KOPT-K1 (cell line): Measurements from ENCODE around the gene TIAM1.

Experiments
- H3K27ac ChIP-seq: fragments of 200-600 bp; sonication (generic); 2 replicates; pipeline ENCODE4 v1.5.1; 2016; ENCODE audit warnings: antibody characterized with exemption, mild to moderate bottlenecking, low read depth, low read length; ENCODE audit not compliant: poor library complexity, severe bottlenecking
- H3K36me3 ChIP-seq: fragments of 200-600 bp; sonication (generic); 2 replicates; pipeline ENCODE4 v1.5.1; 2017; ENCODE audit warnings: antibody characterized with exemption, mild to moderate bottlenecking, low read length, moderate library complexity; ENCODE audit not compliant: insufficient read depth
- H3K9me3 ChIP-seq: fragments of 200-600 bp; sonication (generic); 2 replicates; pipeline ENCODE4 v1.5.1; 2017; ENCODE audit warnings: antibody characterized with exemption, low read length, mild to moderate bottlenecking; ENCODE audit not compliant: insufficient read depth, poor library complexity, severe bottlenecking

The TIAM1 gene, protein sequence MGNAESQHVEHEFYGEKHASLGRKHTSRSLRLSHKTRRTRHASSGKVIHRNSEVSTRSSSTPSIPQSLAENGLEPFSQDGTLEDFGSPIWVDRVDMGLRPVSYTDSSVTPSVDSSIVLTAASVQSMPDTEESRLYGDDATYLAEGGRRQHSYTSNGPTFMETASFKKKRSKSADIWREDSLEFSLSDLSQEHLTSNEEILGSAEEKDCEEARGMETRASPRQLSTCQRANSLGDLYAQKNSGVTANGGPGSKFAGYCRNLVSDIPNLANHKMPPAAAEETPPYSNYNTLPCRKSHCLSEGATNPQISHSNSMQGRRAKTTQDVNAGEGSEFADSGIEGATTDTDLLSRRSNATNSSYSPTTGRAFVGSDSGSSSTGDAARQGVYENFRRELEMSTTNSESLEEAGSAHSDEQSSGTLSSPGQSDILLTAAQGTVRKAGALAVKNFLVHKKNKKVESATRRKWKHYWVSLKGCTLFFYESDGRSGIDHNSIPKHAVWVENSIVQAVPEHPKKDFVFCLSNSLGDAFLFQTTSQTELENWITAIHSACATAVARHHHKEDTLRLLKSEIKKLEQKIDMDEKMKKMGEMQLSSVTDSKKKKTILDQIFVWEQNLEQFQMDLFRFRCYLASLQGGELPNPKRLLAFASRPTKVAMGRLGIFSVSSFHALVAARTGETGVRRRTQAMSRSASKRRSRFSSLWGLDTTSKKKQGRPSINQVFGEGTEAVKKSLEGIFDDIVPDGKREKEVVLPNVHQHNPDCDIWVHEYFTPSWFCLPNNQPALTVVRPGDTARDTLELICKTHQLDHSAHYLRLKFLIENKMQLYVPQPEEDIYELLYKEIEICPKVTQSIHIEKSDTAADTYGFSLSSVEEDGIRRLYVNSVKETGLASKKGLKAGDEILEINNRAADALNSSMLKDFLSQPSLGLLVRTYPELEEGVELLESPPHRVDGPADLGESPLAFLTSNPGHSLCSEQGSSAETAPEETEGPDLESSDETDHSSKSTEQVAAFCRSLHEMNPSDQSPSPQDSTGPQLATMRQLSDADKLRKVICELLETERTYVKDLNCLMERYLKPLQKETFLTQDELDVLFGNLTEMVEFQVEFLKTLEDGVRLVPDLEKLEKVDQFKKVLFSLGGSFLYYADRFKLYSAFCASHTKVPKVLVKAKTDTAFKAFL (N-terminal part only)

DNA sequence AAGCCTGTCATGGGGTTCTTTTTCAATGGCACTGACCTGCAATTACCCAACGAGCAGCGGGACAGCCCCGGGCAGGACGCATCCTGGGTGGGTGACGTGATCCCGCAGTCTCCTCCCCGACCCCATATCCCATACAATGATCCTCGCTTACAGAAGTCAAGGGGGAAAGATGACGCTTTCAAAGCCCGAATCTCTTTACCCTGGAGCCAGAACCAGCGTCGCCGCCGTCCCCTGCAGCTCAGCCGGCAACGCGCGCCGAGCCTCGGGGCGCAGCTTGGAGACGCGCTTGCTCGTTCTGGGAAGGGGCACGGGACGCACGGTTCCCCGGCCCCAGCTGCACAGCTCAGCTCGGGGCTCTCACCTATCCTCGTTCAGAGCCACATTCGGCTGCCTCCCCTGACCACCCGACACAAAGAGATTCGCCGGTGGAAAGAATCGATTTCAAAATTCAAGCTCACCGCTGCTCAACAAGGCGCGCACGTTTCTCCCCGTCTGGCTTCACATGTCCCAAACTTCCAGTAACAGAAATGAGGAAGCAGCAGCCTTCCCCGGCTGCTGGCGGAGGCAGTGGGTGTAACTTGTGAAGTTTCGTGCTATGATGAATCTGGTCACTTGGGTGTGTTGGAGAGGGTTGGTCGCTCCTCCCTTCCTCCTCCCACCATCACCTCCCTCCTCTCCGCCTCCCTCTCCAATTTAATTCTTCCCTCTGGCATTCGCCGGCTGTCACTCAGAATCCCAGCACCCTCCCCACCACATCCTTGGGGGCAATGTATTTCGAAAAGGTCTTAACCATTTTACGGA lies at the start of gene TIAM1:
Gene TIAM1, minus strand, starts transcription at position 582 of the 801 bp plus-strand sequence. CDS start 77,289 bp downstream, outside the sequence.
- Histone ChIP-seq H3K27ac (no peak within 1 kb of the TSS), H3K9me3 (no peaks in the 10 kb centered on the region), H3K36me3 (no peaks in the 10 kb centered on the region)

DNA sequence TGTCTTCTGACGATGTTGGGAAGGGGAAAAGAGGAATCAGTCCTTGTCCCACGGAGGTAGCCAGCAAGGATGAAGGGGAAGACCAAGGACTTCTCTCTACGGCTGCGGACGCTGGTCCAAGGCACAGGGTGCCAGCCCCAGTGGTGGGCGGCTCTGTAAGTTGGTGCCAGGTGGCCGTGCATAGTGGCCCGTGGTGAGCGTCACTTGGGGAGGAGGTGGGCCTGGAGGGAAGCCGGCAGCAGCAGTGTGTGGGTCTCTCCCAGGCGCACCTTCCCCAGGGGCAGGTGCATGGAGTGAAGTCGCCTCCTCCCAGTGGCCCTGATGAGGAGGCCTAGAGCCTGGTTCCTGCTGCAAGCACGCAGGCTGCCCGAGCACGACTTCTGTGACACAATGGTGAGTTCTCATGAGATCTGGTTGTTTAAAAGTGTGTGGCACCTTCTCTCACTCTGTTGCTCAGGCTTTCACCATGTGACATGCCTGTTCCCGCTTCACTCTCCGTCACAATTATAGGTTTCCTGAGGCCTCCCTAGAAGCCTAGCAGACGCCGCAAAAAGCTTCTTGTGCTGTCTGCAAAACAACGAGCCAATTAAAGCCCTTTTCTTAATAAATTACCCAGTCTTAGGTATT lies 43.6 kb upstream of the TIAM1 start:
- H3K36me3 ChIP-seq, result no peaks in the 10 kb centered on the region
- no peaks in the 10 kb centered on the region for H3K9me3 ChIP-seq
- H3K27ac ChIP-seq, result no peak overlapping the region

DNA sequence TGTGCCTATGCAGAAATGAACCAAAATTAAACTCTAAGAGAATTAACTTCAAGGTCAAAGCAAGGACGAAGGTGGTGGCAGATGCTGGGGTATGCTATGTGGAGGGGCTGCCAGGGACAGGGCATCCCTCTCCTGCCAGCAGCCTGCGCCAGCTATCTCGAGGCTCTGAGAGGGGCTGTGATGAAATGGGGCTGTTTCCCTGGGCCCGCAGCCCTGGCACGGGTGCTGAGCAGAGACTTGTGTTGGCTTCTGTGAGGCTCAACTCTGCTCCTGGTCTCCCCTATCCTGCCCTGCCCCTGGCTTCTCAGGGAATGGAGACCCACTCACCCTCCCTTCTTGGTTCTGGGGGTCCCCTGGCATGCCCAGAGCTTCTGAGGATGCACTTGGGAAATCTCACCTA lies 41.9 kb upstream of the TIAM1 start:
- Histone ChIP-seq H3K36me3 (no peaks in the 10 kb centered on the region), H3K27ac (no peak overlapping the region), H3K9me3 (no peaks in the 10 kb centered on the region)

DNA sequence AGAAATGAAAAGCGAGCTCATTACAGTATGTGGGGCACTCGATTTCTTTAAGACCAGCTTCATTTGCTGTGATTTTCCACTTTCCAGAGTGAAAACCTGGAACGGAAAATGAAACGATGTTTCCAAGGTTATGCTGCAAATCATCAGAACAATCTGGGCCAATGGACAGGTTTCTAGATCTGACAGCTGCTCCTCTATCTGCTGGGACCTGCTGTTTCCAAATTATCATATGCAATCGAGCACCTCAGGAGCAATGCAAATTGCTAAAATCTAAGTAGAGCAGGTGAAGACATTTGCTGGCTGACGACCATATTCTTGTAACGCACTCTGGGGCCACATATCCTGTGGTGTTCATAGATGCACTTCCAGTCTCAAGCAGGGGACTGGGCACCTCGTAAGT lies 39.7 kb upstream of the TIAM1 start:
- Histone ChIP-seq H3K36me3 (no peaks in the 10 kb centered on the region), H3K9me3 (no peaks in the 10 kb centered on the region), H3K27ac (no peak overlapping the region)

DNA sequence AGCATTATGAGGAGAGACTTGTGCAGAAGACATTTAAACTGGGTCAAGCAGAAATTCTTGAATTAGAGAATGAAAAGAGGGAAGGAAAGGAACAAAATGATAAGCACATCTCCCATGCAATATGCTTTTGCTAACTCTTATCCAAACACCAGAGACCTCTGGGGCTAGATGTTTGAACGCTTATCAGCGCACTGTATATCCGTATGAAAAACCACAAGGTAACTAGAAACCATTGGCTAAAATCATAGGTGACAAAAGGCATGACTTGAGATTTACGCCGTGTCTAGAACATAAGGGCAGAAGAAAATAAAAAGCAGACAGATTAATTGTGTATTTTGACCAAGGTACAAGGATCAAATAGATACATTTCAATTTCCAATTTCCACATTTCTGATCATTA lies 38.0 kb upstream of the TIAM1 start:
- Histone ChIP-seq H3K36me3 (no peaks in the 10 kb centered on the region), H3K9me3 (no peaks in the 10 kb centered on the region), H3K27ac (no peak overlapping the region)

DNA sequence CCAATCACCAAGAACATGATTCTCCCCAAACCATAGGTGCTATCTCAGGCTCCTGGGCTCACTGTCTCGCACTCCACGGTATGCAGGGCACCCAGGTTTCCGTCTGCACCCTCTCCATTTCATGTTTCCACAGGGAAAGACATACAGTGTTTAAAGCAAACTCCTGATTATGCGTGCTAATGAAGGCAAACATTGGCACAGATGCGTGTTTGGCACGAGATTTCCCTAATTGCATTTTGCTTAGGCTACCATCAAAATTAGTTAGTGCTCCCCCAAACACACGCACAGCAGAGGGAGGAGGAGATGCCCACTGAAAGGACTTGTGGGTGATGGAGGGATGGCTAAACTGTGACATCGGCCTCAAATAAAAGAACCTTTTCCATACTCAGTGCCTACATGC lies 32.2 kb upstream of the TIAM1 start:
- no peaks in the 10 kb centered on the region for H3K9me3 ChIP-seq
- H3K27ac ChIP-seq, result no peak overlapping the region
- no peaks in the 10 kb centered on the region for H3K36me3 ChIP-seq

DNA sequence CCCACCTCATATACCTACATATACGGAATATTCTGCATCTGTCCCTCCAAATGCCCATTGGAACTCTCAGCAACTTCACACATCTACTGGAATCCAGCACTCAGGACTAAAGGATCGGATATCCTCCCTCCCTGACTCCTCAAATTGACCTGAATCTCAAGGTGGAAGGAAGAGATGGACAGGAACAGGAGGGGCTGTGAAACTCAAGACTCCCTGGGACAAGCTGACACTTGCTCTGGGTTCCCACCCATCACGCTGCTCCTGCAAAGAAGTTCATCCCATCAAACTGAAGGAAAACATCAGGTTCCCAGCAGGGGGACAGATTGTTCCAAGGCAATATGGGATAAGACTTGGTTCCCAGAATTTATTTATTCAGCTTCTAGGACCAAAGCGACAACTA lies 30.3 kb upstream of the TIAM1 start:
- Histone ChIP-seq H3K36me3 (no peaks in the 10 kb centered on the region), H3K27ac (no peak overlapping the region), H3K9me3 (no peaks in the 10 kb centered on the region)

DNA sequence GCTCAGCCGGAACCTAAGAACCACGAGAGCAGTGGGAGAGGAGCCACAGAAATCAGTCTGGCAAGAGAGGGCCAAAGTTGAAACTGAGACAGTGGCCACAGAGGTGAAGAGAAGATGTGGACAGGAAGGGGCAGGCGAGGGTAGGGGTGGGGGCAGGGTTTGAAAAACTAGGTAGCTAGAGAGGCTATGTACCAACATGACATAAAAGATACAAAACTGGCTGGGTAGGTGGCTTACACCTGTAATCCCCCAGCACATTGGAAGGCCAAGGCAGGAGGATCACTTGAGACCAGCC lies 28.4 kb upstream of the TIAM1 start:
- no peak overlapping the region for H3K27ac ChIP-seq
- H3K9me3 ChIP-seq, result no peaks in the 10 kb centered on the region
- H3K36me3 ChIP-seq, result no peaks in the 10 kb centered on the region

DNA sequence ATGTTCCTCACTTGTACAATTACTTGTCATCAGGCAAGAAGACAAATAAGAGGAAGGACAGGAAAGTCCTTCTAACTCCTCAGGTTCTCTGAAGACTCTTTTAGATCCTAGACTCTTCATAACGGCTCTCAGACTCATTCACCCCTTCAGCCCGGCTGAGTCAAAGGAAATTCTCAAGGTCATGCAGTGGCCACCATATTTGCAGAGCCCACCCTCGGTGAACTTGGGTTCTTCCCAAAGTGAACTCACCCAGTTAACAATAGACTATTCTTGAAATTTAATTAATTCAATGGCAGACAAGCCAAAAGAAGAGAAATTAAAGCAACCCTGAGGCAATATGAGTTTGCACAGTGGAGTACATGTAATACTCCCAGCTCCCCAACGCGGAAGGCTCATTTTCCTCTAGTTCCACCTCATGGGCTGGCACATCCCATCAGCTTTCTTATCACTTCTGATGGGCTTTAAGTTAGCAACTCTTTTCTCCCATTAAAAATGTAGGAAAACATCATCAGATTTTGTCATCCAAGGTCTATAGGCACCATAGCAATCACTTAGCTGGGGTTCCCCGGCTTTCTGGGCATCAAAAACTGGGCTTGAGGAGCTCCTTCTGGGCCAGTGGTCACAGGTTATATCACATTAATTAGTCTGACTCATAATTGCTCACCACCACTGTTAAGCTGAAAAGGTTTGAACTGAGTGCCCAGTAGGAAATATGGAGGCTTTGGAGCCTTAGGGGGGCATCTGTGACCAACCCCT lies 27.8 kb upstream of the TIAM1 start:
- H3K27ac ChIP-seq, result no peak overlapping the region
- H3K9me3 ChIP-seq, result no peaks in the 10 kb centered on the region
- no peaks in the 10 kb centered on the region for H3K36me3 ChIP-seq

DNA sequence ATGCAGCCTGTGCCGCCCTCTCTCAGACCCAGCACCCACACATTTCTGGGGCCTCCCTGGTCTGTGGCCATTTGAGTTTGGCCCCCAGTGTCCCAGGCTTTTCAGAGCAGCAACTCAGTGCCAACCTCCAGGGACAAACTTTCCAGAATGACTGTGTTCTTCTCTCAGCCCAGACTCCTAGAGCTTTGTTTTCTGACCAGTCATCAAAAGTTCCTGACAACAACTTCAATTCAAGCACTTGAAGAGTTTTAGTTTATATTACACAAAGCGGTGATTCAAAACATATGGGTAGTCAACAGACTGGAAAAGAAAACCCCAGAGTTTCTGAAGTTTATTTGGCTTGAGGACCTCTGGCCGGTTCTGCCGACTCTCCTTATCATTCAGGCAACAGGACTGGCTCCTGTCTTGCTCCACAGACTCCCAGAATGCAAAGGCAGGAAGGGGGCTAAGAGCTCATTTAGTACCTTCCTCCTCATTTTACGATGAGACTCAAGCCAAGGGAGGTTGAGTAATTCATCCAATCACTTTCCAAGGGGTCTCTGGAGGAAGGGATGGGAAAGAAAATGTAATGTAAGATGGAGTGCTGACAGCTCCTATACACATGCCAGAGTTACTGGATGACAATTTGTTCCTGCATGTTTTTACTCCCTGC lies 27.0 kb upstream of the TIAM1 start:
- Histone ChIP-seq H3K27ac (no peak overlapping the region), H3K9me3 (no peaks in the 10 kb centered on the region), H3K36me3 (no peaks in the 10 kb centered on the region)

DNA sequence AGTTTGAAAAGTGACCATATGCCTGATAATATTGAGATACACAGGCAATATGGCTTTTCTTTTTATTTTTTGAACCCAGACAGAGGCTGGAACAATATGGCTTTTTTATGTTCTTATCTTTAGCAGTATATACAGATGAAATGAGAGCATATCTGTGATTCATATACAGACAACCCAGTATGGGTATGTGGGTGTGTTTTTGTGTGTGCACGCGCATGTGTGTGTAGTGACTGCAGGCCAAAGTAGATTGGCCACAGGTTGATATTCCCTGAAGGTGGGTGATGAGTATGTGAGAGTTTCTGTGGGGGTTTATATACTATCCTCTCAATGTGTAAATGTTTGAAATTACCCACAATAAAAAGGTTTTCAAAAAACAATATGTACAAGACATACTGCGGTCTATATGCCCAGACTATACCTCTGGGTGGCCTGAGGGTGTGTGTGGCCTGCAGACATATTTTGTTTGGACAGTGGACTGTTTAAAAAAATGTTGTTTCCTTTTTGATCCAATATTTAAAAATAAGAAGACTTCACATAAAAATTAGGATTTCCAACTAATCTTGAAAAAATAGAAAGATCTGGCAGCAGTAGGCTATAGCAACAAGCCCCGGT lies 26.3 kb upstream of the TIAM1 start:
- no peaks in the 10 kb centered on the region for H3K9me3 ChIP-seq
- no peaks in the 10 kb centered on the region for H3K36me3 ChIP-seq
- H3K27ac ChIP-seq, result no peak overlapping the region

DNA sequence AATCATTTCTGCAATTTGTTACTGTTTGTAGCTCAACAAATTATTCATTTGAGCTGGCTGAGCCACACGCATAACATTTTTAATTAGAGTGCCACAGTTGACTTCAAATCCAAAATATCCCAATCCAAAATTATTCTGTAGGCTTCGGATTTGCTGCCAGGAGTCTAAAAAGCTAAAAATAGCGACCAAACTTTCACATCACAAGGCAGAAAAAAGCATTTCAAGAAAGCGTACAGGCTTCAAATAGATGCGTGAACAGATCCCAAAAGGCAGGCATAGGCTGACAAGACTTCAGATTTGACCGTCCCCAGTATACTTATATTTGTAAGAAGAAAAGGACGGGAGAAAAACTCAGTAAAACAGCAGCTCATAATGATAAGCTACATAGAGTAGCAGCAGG lies 24.3 kb upstream of the TIAM1 start:
- Histone ChIP-seq H3K36me3 (no peaks in the 10 kb centered on the region), H3K9me3 (no peaks in the 10 kb centered on the region), H3K27ac (no peak overlapping the region)

DNA sequence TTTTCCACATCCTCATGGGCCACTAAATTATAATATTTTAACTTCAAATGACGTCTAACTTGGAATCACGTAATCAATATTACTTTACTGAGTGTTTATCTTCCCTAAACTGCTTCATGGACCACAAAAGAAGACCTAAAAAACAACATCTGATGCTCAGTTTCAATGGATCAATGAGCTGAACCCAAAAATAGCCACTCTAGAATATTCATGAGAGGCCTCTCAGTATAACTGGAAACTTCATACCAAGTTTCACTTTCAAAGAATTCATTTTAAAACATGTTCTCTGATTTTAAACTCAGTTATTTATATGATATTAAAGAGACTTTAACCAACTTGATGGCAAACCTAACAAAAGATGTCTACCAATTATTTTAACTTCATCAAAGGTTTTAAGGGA lies 23.7 kb upstream of the TIAM1 start:
- Histone ChIP-seq H3K36me3 (no peaks in the 10 kb centered on the region), H3K27ac (no peak overlapping the region), H3K9me3 (no peaks in the 10 kb centered on the region)
